PC-9 (cell line): ENCODE measurements around the gene C1QTNF12. TPM values are rescaled to one million over a fixed set of nuclear protein-coding genes. Genes with fewer than 3 reads are reported as not detected.
A peak's percentile ranks its signal among the peaks of the same experiment; 100 is the strongest.

Experiments used
- BruUV-seq: library from RNA; stranded (reverse); fragments of 400-500 nt; replicated peaks from 2 replicates; lab custom pipeline; 2021; lab: Mats Ljungman, UMichigan
- CTCF ChIA-PET: fragments of 300-600 bp; sonication (Branson Sonifier 250); formaldehyde crosslinking; loops from one replicate; lab custom pipeline; 2022; ENCODE audit warnings: antibody characterized with exemption; lab: Charles Lee
- POLR2A ChIA-PET: fragments of 300-600 bp; sonication (Branson Sonifier 250); formaldehyde crosslinking; loops from one replicate; lab custom pipeline; 2022; ENCODE audit warnings: antibody characterized with exemption; ENCODE audit not compliant: unreplicated experiment; lab: Charles Lee
- DNase-seq, 2 experiments: peaks; one replicate each; pipeline versions ENCODE4 v3.0.0 to v3.0.0-alpha.2; 2015 to 2022; ENCODE audit warnings: mixed read lengths in 1 of 2
- H2AFZ ChIP-seq: fragments of 200-600 bp; sonication (generic); 2 replicates; pipeline ENCODE4 v1.8.1; 2017; ENCODE audit warnings: antibody characterized with exemption
- H3F3A ChIP-seq: fragments of 200-600 bp; sonication (generic); 2 replicates; pipeline ENCODE4 v1.8.1; 2017; ENCODE audit warnings: antibody characterized with exemption, mild to moderate bottlenecking, low read depth; ENCODE audit not compliant: insufficient read depth
- H3K27ac ChIP-seq: fragments of 200-600 bp; sonication (generic); 2 replicates; pipeline ENCODE4 v1.6.1; 2016; ENCODE audit warnings: mixed run types
- H3K27me3 ChIP-seq: fragments of 200-600 bp; sonication (generic); 2 replicates; pipeline ENCODE4 v1.6.1; 2016; ENCODE audit warnings: low read depth, mixed run types; ENCODE audit not compliant: insufficient read depth
- H3K36me3 ChIP-seq: fragments of 200-600 bp; sonication (generic); 2 replicates; pipeline ENCODE4 v1.6.1; 2016; ENCODE audit warnings: low read depth, mixed run types
- H3K4me1 ChIP-seq: fragments of 200-600 bp; sonication (generic); replicated peaks from 2 replicates; pipeline ENCODE4 v1.6.1; 2016; ENCODE audit warnings: mixed run types; ENCODE audit not compliant: insufficient read depth
- H3K4me2 ChIP-seq: fragments of 200-600 bp; sonication (generic); 2 replicates; pipeline ENCODE4 v1.6.1; 2017; ENCODE audit warnings: mixed run types
- H3K4me3 ChIP-seq: fragments of 200-600 bp; sonication (generic); 2 replicates; pipeline ENCODE4 v1.6.1; 2016; ENCODE audit warnings: mixed run types
- H3K79me2 ChIP-seq: fragments of 200-600 bp; sonication (generic); 2 replicates; pipeline ENCODE4 v1.6.1; 2017; ENCODE audit warnings: low read depth, mixed run types
- H3K9me2 ChIP-seq: fragments of 200-600 bp; sonication (generic); 2 replicates; pipeline ENCODE4 v1.8.1; 2017; ENCODE audit warnings: mild to moderate bottlenecking; ENCODE audit not compliant: insufficient read depth
- H3K9me3 ChIP-seq: fragments of 200-600 bp; sonication (generic); 2 replicates; pipeline ENCODE4 v1.8.1; 2016; ENCODE audit warnings: low read depth; ENCODE audit not compliant: insufficient read depth
- H4K20me1 ChIP-seq: fragments of 200-600 bp; sonication (generic); 2 replicates; pipeline ENCODE4 v1.8.1; 2017; ENCODE audit not compliant: insufficient read depth
- CTCF ChIP-seq: fragments of 200-600 bp; sonication (generic); conservative IDR thresholded peaks from 2 replicates; pipeline ENCODE4 v1.6.1; 2017; ENCODE audit warnings: mixed run types, antibody characterized with exemption, mild to moderate bottlenecking, moderate library complexity
- EZH2 ChIP-seq: fragments of 200-600 bp; sonication (generic); IDR thresholded peaks from 2 replicates; pipeline ENCODE4 v1.8.0; 2017; ENCODE audit warnings: antibody characterized with exemption, low read depth
- intact Hi-C: fragments of 100-400 bp; cut with micrococcal nuclease; formaldehyde crosslinking; loops from one replicate; pipeline ENCODE4 v1.10.0; 2022; ENCODE audit not compliant: unreplicated experiment
- total RNA-seq: library from RNA; stranded (reverse); gene quantifications from 2 replicates; pipeline ENCODE4 v1.2.3, GENCODE V29; 2021

C1QTNF12 gene
- total RNA-seq, 1 experiment from 2014 or later, result 5.2 TPM

- Histone ChIP-seq H3K79me2 (no peaks in the 10 kb centered on the region), H3K27ac (no peak overlapping the region), H3K4me3 (no peak overlapping the region), H2AFZ (no peak overlapping the region), H4K20me1 (peaks cover 4% of the 10 kb centered on the region; the same call in 1 of the 2 replicates), H3K4me2 (no peak overlapping the region), H3K27me3 (no peaks in the 10 kb centered on the region), H3K4me1 (no peaks in the 10 kb centered on the region), H3K9me2 (no peaks in the 10 kb centered on the region), H3F3A (peaks cover 6% of the 10 kb centered on the region), H3K36me3 (no peaks in the 10 kb centered on the region; the same call in 1 of the 2 replicates), H3K9me3 (no peaks in the 10 kb centered on the region)
- ChIA-PET POLR2A (interaction anchor here (0.6 kb wide), 1 partner anchor 67 kb away, joined by 9 read pairs; no protein-coding TSS in a partner anchor), CTCF (no interaction called here)
- BruUV-seq, result no TSS peak
- intact Hi-C loops, result no loop called here
- no peak for DNase-seq
- TF ChIP-seq CTCF (no peak), EZH2 (no peak)
These were observed 27.9 kb downstream of the C1QTNF12 start for GRCh38 chr1:1218524-1219200.

- intact Hi-C loops, result no loop called here
- POLR2A ChIA-PET, result interaction anchor here (0.6 kb wide), 1 partner anchor 66 kb away, joined by 9 read pairs; no protein-coding TSS in a partner anchor
- CTCF ChIA-PET, result no interaction called here
- Histone ChIP-seq H3K4me3 (no peak overlapping the region), H4K20me1 (peaks cover 4% of the 10 kb centered on the region; the same call in 1 of the 2 replicates), H3F3A (peaks cover 6% of the 10 kb centered on the region), H3K27me3 (no peaks in the 10 kb centered on the region), H3K4me2 (no peak overlapping the region), H2AFZ (no peak overlapping the region), H3K79me2 (no peaks in the 10 kb centered on the region), H3K9me2 (no peaks in the 10 kb centered on the region), H3K4me1 (no peaks in the 10 kb centered on the region), H3K27ac (no peak overlapping the region), H3K36me3 (no peaks in the 10 kb centered on the region), H3K9me3 (no peaks in the 10 kb centered on the region)
- no peak for DNase-seq
- BruUV-seq, result no TSS peak
- no peak for TF ChIP-seq EZH2
- TF ChIP-seq CTCF, result no peak
These were observed 28.6 kb downstream of the C1QTNF12 start for GRCh38 chr1:1217621-1218523.

GRCh38 chr1:1216770-1217620, 29.5 kb downstream of the C1QTNF12 start:
- Histone ChIP-seq H3K27ac (no peak overlapping the region), H3K9me2 (no peaks in the 10 kb centered on the region)

More at GRCh38 chr1:1216770-1217620, 29.5 kb downstream of the C1QTNF12 start:
- no peaks in the 10 kb centered on the region for H3K4me1 ChIP-seq
- H3K4me2 ChIP-seq, result no peak overlapping the region
- TSS peak; percentile 55 for BruUV-seq
- no peaks in the 10 kb centered on the region for H3K79me2 ChIP-seq
- peaks cover 4% of the 10 kb centered on the region; the same call in 1 of the 2 replicates for H4K20me1 ChIP-seq
- intact Hi-C loops, result no loop called here
- H3F3A ChIP-seq, result peaks cover 6% of the 10 kb centered on the region
- H3K4me3 ChIP-seq, result no peak overlapping the region
- H3K36me3 ChIP-seq, result no peaks in the 10 kb centered on the region
- H3K9me3 ChIP-seq, result no peaks in the 10 kb centered on the region
- POLR2A ChIA-PET, result no interaction called here
- TF ChIP-seq EZH2, result no peak
- TF ChIP-seq CTCF, result no peak
- H2AFZ ChIP-seq, result no peak overlapping the region
- no peaks in the 10 kb centered on the region for H3K27me3 ChIP-seq
- CTCF ChIA-PET, result no interaction called here
- DNase-seq, result no peak
